ENCODE measurements around the gene CDH1.

The CDH1 gene

DNA sequence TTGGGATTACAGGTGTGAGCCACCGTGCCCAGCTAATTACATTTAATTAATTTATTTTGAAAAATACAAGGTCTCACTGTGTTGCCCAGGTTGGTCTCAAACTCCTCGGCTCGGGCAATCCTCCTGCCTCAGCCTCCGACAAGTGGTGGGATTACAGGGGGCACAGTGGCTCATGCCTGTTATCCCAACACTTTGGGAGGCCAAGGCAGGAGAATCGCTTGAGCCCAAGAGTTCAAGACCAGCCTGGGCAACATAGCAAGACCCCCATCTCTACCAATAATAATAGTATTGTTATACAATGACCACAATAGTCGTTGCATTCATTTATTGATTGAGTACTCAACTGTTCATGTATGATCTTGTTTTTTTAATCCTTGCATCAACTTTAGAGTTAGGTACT lies 22.0 kb downstream of the CDH1 start:
- Histone ChIP-seq H3K27me3 (ENCODE audit: control insufficient read depth in 5 of 5, insufficient read depth in 4 of 5, low read length in 5 of 5) (peaks cover 7 to 18% (median 10%) of the 10 kb centered on the region in 5 donors), H3K36me3 (ENCODE audit: control insufficient read depth in 5 of 5, insufficient read depth in 5 of 5, low read length in 5 of 5) (no peaks in the 10 kb centered on the region), H3K4me1 (ENCODE audit: control insufficient read depth in 5 of 5, insufficient read depth in 5 of 5, low read length in 5 of 5) (no peaks in the 10 kb centered on the region), H3K4me3 (ENCODE audit: low read depth in 1 of 5, low read length in 5 of 5) (no peak overlapping the region), H3K27ac (ENCODE audit: low read depth, low read length) (no peak overlapping the region), H3K9me3 (ENCODE audit: control insufficient read depth in 5 of 5, low read length in 5 of 5) (no peaks in the 10 kb centered on the region), H3K9ac (ENCODE audit: low read length in 5 of 5) (no peak overlapping the region)

DNA sequence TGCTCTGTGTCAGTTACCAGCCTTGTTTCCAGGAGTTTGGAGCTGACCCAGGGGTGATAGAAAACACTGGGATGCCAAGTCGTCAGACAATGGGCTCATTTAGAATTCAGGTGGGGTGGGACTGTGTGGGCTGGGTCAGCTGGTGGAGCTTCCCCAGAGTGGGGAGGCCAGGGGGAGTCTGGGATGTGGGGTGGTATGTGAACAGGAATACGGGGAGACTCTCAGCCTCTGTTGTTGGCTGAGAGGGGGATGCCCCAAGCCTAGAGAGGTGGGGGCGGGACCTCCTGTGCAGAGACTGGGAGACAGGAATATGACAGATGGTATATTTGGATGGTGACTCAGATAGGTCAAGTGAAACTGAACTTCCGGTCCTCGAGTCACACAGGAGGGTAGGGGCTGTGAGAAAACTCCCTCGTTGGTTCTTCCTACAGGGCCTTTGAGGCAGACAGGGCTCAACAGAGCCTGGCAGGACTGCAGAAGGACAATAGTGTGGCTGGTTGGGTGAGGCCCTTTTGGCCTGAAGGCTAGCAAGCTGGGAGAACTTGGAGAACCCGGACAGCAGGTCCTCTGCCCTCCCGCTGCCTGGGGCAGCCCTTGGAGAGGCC lies 23.7 kb downstream of the CDH1 start:
- no peak overlapping the region for H3K4me3 ChIP-seq (ENCODE audit: low read depth in 1 of 5, low read length in 5 of 5)
- no peaks in the 10 kb centered on the region for H3K9me3 ChIP-seq (ENCODE audit: control insufficient read depth in 5 of 5, low read length in 5 of 5)
- no peaks in the 10 kb centered on the region for H3K36me3 ChIP-seq (ENCODE audit: control insufficient read depth in 5 of 5, insufficient read depth in 5 of 5, low read length in 5 of 5)
- H3K27me3 ChIP-seq (ENCODE audit: control insufficient read depth in 5 of 5, insufficient read depth in 4 of 5, low read length in 5 of 5), result peaks cover 7 to 18% (median 10%) of the 10 kb centered on the region in 5 donors
- H3K4me1 ChIP-seq (ENCODE audit: control insufficient read depth in 5 of 5, insufficient read depth in 5 of 5, low read length in 5 of 5), result no peaks in the 10 kb centered on the region
- H3K27ac ChIP-seq (ENCODE audit: low read depth, low read length), result no peak overlapping the region
- H3K9ac ChIP-seq (ENCODE audit: low read length in 5 of 5), result no peak overlapping the region

DNA sequence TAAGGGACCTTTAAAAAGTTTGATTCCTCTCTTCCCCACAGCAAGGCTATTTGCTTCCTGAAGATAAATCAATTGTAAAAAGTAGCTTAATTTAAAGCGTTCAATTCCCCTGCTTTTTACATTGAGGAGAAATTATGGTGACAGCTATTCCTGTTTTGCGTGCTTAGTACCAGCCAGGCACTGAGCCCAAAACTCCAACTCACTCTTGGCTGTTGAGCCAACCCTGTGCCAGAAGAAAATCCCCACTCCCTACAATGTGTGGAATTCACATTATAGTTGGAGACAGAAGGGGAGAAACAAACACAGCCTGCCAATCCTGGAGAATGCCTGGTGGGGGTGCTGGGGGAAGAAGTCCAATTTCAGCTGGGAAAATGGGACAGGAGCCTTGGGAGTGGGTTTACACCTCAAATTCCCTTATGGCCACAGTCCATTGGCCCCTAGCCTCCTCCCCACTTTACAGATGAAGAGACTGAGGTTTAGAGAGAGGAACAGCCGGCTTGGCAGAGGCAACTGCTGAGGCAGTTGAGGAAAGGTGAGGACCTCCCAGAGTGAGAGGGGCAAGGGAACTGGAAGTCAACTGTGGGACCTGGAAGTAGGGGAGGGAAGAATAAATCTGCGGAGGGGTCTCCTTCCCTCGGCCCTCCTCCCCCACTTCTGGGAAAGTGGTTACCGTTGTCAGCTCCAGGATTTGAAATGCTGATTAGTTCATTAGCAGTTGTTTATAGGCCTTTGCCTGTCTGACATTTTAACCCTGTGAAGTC lies 26.1 kb downstream of the CDH1 start:
- peaks cover 7 to 18% (median 10%) of the 10 kb centered on the region in 5 donors for H3K27me3 ChIP-seq (ENCODE audit: control insufficient read depth in 5 of 5, insufficient read depth in 4 of 5, low read length in 5 of 5)
- H3K4me3 ChIP-seq (ENCODE audit: low read depth in 1 of 5, low read length in 5 of 5), result no peak overlapping the region
- no peaks in the 10 kb centered on the region for H3K4me1 ChIP-seq (ENCODE audit: control insufficient read depth in 5 of 5, insufficient read depth in 5 of 5, low read length in 5 of 5)
- no peaks in the 10 kb centered on the region for H3K9me3 ChIP-seq (ENCODE audit: control insufficient read depth in 5 of 5, low read length in 5 of 5)
- H3K36me3 ChIP-seq (ENCODE audit: control insufficient read depth in 5 of 5, insufficient read depth in 5 of 5, low read length in 5 of 5), result no peaks in the 10 kb centered on the region
- H3K27ac ChIP-seq (ENCODE audit: low read depth, low read length), result no peak overlapping the region
- no peak overlapping the region for H3K9ac ChIP-seq (ENCODE audit: low read length in 5 of 5)

DNA sequence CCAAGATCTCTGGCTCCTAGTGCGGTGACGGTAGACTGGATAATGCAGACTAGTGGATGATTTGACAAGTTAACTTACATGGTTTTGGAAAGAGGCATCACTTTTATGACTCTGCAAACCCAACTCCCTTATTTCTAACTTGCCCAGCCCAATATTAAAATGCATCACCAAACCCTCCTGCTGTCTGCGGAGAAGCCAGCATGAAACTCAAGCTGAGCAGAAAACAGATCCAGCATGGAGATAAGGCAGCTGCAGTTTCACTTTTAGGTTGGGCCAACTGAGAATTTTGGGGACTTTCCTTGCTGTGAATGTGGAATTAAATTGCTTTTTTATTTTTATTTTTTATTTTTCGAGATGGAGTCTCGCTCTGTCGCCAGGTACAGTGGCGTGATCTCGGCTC lies 27.8 kb downstream of the CDH1 start:
- H3K4me3 ChIP-seq (ENCODE audit: low read depth in 1 of 5, low read length in 5 of 5), result no peak overlapping the region
- H3K36me3 ChIP-seq (ENCODE audit: control insufficient read depth in 5 of 5, insufficient read depth in 5 of 5, low read length in 5 of 5), result no peaks in the 10 kb centered on the region
- H3K9me3 ChIP-seq (ENCODE audit: control insufficient read depth in 5 of 5, low read length in 5 of 5), result no peaks in the 10 kb centered on the region
- no peaks in the 10 kb centered on the region for H3K4me1 ChIP-seq (ENCODE audit: control insufficient read depth in 5 of 5, insufficient read depth in 5 of 5, low read length in 5 of 5)
- no peak overlapping the region for H3K27ac ChIP-seq (ENCODE audit: low read depth, low read length)
- no peak overlapping the region for H3K9ac ChIP-seq (ENCODE audit: low read length in 5 of 5)
- peaks cover 7 to 18% (median 10%) of the 10 kb centered on the region in 5 donors for H3K27me3 ChIP-seq (ENCODE audit: control insufficient read depth in 5 of 5, insufficient read depth in 4 of 5, low read length in 5 of 5)

DNA sequence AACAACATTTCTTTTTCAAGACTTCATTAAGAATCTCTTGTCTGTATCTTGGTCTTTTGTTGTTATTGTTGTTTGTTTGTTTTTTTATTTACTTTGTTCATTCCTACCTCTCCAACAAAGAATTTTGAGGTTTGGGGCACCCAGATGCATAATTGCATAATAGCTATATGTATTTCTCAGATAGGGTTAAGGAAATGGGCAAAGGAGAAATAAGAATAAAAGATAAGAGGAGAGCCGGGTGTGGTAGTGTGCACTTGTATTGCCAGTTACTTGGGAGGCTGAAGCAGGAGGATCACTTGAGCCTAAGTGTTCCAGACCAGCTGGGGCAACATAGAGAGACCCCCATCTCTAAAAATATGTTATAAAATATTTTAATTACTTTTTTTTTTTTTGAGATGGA lies 30.5 kb downstream of the CDH1 start:
- H3K27ac ChIP-seq (ENCODE audit: low read depth, low read length), result no peak overlapping the region

GRCh38 chr16:68768175-68768574 lies 31.1 kb downstream of the CDH1 start:
- H3K4me3 ChIP-seq (ENCODE audit: low read depth in 1 of 5, low read length in 5 of 5), result no peak overlapping the region
- no peaks in the 10 kb centered on the region for H3K9me3 ChIP-seq (ENCODE audit: control insufficient read depth in 5 of 5, low read length in 5 of 5)
- H3K9ac ChIP-seq (ENCODE audit: low read length in 5 of 5), result no peak overlapping the region
- peaks cover 0 to 10% (median 3%) of the 10 kb centered on the region in 5 donors for H3K27me3 ChIP-seq (ENCODE audit: control insufficient read depth in 5 of 5, insufficient read depth in 4 of 5, low read length in 5 of 5)
- H3K4me1 ChIP-seq (ENCODE audit: control insufficient read depth in 5 of 5, insufficient read depth in 5 of 5, low read length in 5 of 5), result no peaks in the 10 kb centered on the region
- no peaks in the 10 kb centered on the region for H3K36me3 ChIP-seq (ENCODE audit: control insufficient read depth in 5 of 5, insufficient read depth in 5 of 5, low read length in 5 of 5)
- H3K27ac ChIP-seq (ENCODE audit: low read depth, low read length), result no peak overlapping the region

More for the DNA sequence above, 30.5 kb downstream of the CDH1 start:
- Histone ChIP-seq H3K9me3 (ENCODE audit: control insufficient read depth in 5 of 5, low read length in 5 of 5) (no peaks in the 10 kb centered on the region), H3K4me3 (ENCODE audit: low read depth in 1 of 5, low read length in 5 of 5) (no peak overlapping the region), H3K27me3 (ENCODE audit: control insufficient read depth in 5 of 5, insufficient read depth in 4 of 5, low read length in 5 of 5) (peaks cover 0 to 10% (median 3%) of the 10 kb centered on the region in 5 donors), H3K9ac (ENCODE audit: low read length in 5 of 5) (no peak overlapping the region), H3K4me1 (ENCODE audit: control insufficient read depth in 5 of 5, insufficient read depth in 5 of 5, low read length in 5 of 5) (no peaks in the 10 kb centered on the region), H3K36me3 (ENCODE audit: control insufficient read depth in 5 of 5, insufficient read depth in 5 of 5, low read length in 5 of 5) (no peaks in the 10 kb centered on the region)

DNA sequence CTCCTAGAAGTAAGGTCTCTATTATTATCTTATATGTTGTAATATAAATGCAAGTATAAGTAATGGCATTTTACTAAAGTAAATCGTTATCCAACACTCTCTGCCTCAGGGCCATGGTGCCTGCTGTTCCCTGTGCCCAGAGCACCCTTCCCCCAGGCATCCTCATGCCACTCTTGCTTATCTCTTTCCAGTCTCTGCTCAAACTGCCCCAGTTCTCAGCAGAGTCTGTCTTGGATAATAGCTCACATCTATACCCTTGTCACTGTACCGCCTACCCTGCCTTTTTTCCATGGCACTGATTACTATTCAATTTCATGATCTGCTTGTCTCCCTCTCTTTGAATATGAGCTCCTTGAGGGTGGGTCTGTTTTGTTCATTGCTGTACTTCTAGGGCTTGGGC lies 31.7 kb downstream of the CDH1 start:
- Histone ChIP-seq H3K4me3 (ENCODE audit: low read depth in 1 of 5, low read length in 5 of 5) (no peak overlapping the region), H3K9ac (ENCODE audit: low read length in 5 of 5) (no peak overlapping the region), H3K36me3 (ENCODE audit: control insufficient read depth in 5 of 5, insufficient read depth in 5 of 5, low read length in 5 of 5) (no peaks in the 10 kb centered on the region), H3K4me1 (ENCODE audit: control insufficient read depth in 5 of 5, insufficient read depth in 5 of 5, low read length in 5 of 5) (no peaks in the 10 kb centered on the region), H3K27me3 (ENCODE audit: control insufficient read depth in 5 of 5, insufficient read depth in 4 of 5, low read length in 5 of 5) (peaks cover 0 to 10% (median 3%) of the 10 kb centered on the region in 5 donors), H3K27ac (ENCODE audit: low read depth, low read length) (no peak overlapping the region), H3K9me3 (ENCODE audit: control insufficient read depth in 5 of 5, low read length in 5 of 5) (no peaks in the 10 kb centered on the region)

GRCh38 chr16:68770671-68771070 lies 33.6 kb downstream of the CDH1 start:
- no peak overlapping the region for H3K27ac ChIP-seq (ENCODE audit: low read depth, low read length)
- H3K4me1 ChIP-seq (ENCODE audit: control insufficient read depth in 5 of 5, insufficient read depth in 5 of 5, low read length in 5 of 5), result no peaks in the 10 kb centered on the region
- no peaks in the 10 kb centered on the region for H3K9me3 ChIP-seq (ENCODE audit: control insufficient read depth in 5 of 5, low read length in 5 of 5)
- H3K9ac ChIP-seq (ENCODE audit: low read length in 5 of 5), result no peak overlapping the region
- no peaks in the 10 kb centered on the region for H3K36me3 ChIP-seq (ENCODE audit: control insufficient read depth in 5 of 5, insufficient read depth in 5 of 5, low read length in 5 of 5)
- peaks cover 0 to 10% (median 3%) of the 10 kb centered on the region in 5 donors for H3K27me3 ChIP-seq (ENCODE audit: control insufficient read depth in 5 of 5, insufficient read depth in 4 of 5, low read length in 5 of 5)
- H3K4me3 ChIP-seq (ENCODE audit: low read depth in 1 of 5, low read length in 5 of 5), result no peak overlapping the region

- Histone ChIP-seq H3K9ac (ENCODE audit: low read length in 5 of 5) (no peak overlapping the region), H3K27me3 (ENCODE audit: control insufficient read depth in 5 of 5, insufficient read depth in 4 of 5, low read length in 5 of 5) (peaks cover 0 to 10% (median 3%) of the 10 kb centered on the region in 5 donors), H3K4me3 (ENCODE audit: low read depth in 1 of 5, low read length in 5 of 5) (no peak overlapping the region), H3K9me3 (ENCODE audit: control insufficient read depth in 5 of 5, low read length in 5 of 5) (no peaks in the 10 kb centered on the region), H3K36me3 (ENCODE audit: control insufficient read depth in 5 of 5, insufficient read depth in 5 of 5, low read length in 5 of 5) (no peaks in the 10 kb centered on the region), H3K27ac (ENCODE audit: low read depth, low read length) (no peak overlapping the region), H3K4me1 (ENCODE audit: control insufficient read depth in 5 of 5, insufficient read depth in 5 of 5, low read length in 5 of 5) (no peaks in the 10 kb centered on the region)
Measured at GRCh38 chr16:68772030-68772681, 35.1 kb downstream of the CDH1 start.

- Histone ChIP-seq H3K4me1 (ENCODE audit: control insufficient read depth in 5 of 5, insufficient read depth in 5 of 5, low read length in 5 of 5) (no peaks in the 10 kb centered on the region), H3K9ac (ENCODE audit: low read length in 5 of 5) (no peak overlapping the region), H3K27me3 (ENCODE audit: control insufficient read depth in 5 of 5, insufficient read depth in 4 of 5, low read length in 5 of 5) (peaks cover 0 to 10% (median 3%) of the 10 kb centered on the region in 5 donors), H3K9me3 (ENCODE audit: control insufficient read depth in 5 of 5, low read length in 5 of 5) (no peaks in the 10 kb centered on the region), H3K36me3 (ENCODE audit: control insufficient read depth in 5 of 5, insufficient read depth in 5 of 5, low read length in 5 of 5) (no peaks in the 10 kb centered on the region), H3K4me3 (ENCODE audit: low read depth in 1 of 5, low read length in 5 of 5) (no peak overlapping the region), H3K27ac (ENCODE audit: low read depth, low read length) (no peak overlapping the region)
Measured at GRCh38 chr16:68772871-68773270, 35.8 kb downstream of the CDH1 start.
